Ishikawa (cell line): ENCODE results near the gene METAP1.

Experiments used
- CEBPB ChIP-seq: IDR thresholded peaks from 2 replicates; pipeline ENCODE4 v1.6.1; 2012
- CREB1 ChIP-seq: IDR thresholded peaks from 2 replicates; pipeline ENCODE4 v1.6.1; 2012; ENCODE audit warnings: low read depth
- EGR1 ChIP-seq: IDR thresholded peaks from 2 replicates; pipeline ENCODE4 v1.6.1; 2012
- EP300 ChIP-seq: IDR thresholded peaks from 2 replicates; pipeline ENCODE4 v1.6.1; 2012; ENCODE audit warnings: borderline replicate concordance
- FOXM1 ChIP-seq: IDR thresholded peaks from 2 replicates; pipeline ENCODE4 v1.6.1; 2012; ENCODE audit warnings: low read depth, borderline replicate concordance
- NFIC ChIP-seq: IDR thresholded peaks from 2 replicates; pipeline ENCODE4 v1.6.1; 2012
- RAD21 ChIP-seq: IDR thresholded peaks from 2 replicates; pipeline ENCODE4 v1.6.1; 2012; ENCODE audit warnings: low read depth
- TAF1 ChIP-seq: IDR thresholded peaks from 2 replicates; pipeline ENCODE4 v1.6.1; 2012; ENCODE audit warnings: low read depth, mild to moderate bottlenecking
- TEAD4 ChIP-seq: IDR thresholded peaks from 2 replicates; pipeline ENCODE4 v1.6.1; 2012
- YY1 ChIP-seq: IDR thresholded peaks from 2 replicates; pipeline ENCODE4 v1.6.1; 2012; ENCODE audit warnings: low read depth
- ZBTB7A ChIP-seq: IDR thresholded peaks from 2 replicates; pipeline ENCODE4 v1.6.1; 2012; ENCODE audit warnings: low read depth
- TF ChIP-seq, protein P1 (sequence below): IDR thresholded peaks from 2 replicates; pipeline ENCODE4 v1.6.1; 2012; ENCODE audit warnings: low read depth, mild to moderate bottlenecking
- TF ChIP-seq, protein P2 (sequence below): IDR thresholded peaks from 2 replicates; pipeline ENCODE4 v1.6.1; 2012

DNA sequence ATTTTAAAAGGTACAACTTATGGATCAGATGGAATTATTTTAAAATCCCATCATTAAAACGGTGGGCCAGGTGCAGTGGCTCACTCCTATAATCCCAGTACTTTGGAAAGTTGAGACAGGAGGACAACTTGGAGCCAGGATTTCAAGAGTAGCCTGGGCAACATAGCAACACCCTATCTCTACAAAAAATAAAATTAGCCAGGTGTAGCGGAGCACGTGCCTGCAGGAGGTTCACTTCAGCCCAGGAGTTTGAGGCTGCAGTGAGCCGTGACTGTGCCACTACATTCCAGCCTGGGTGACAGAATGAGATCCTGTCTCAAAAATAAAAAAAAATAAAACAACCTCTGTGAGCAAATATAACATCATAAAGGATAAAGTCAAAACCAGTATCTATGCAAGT lies 81.7 kb downstream of the METAP1 start:
- no peak for TF ChIP-seq EP300
- TF ChIP-seq, protein P1, sequence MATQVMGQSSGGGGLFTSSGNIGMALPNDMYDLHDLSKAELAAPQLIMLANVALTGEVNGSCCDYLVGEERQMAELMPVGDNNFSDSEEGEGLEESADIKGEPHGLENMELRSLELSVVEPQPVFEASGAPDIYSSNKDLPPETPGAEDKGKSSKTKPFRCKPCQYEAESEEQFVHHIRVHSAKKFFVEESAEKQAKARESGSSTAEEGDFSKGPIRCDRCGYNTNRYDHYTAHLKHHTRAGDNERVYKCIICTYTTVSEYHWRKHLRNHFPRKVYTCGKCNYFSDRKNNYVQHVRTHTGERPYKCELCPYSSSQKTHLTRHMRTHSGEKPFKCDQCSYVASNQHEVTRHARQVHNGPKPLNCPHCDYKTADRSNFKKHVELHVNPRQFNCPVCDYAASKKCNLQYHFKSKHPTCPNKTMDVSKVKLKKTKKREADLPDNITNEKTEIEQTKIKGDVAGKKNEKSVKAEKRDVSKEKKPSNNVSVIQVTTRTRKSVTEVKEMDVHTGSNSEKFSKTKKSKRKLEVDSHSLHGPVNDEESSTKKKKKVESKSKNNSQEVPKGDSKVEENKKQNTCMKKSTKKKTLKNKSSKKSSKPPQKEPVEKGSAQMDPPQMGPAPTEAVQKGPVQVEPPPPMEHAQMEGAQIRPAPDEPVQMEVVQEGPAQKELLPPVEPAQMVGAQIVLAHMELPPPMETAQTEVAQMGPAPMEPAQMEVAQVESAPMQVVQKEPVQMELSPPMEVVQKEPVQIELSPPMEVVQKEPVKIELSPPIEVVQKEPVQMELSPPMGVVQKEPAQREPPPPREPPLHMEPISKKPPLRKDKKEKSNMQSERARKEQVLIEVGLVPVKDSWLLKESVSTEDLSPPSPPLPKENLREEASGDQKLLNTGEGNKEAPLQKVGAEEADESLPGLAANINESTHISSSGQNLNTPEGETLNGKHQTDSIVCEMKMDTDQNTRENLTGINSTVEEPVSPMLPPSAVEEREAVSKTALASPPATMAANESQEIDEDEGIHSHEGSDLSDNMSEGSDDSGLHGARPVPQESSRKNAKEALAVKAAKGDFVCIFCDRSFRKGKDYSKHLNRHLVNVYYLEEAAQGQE = no peak
- TF ChIP-seq RAD21 = 0 out of 2 replicates have a peak, but pooled peaks have one; percentile 9
- TF ChIP-seq FOXM1 = no peak
- no peak for TF ChIP-seq EGR1
- no peak for TF ChIP-seq CREB1
- no peak for TF ChIP-seq CEBPB
- no peak for TF ChIP-seq YY1
- TF ChIP-seq TAF1 = no peak
- TF ChIP-seq, protein P2, sequence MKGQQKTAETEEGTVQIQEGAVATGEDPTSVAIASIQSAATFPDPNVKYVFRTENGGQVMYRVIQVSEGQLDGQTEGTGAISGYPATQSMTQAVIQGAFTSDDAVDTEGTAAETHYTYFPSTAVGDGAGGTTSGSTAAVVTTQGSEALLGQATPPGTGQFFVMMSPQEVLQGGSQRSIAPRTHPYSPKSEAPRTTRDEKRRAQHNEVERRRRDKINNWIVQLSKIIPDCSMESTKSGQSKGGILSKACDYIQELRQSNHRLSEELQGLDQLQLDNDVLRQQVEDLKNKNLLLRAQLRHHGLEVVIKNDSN = peak; percentile 62
- no peak for TF ChIP-seq ZBTB7A
- peak; percentile 72 for TF ChIP-seq TEAD4
- no peak for TF ChIP-seq NFIC
